22Rv1 (cell line): ENCODE results near the gene KCNIP4.

Source experiments
- ZFX ChIP-seq: fragments of 450-650 bp; IDR thresholded peaks from 2 replicates; pipeline ENCODE4 v1.6.1; 2017; ENCODE audit warnings: antibody characterized with exemption, borderline replicate concordance
- TF ChIP-seq, protein P1 (sequence below): fragments of 450-650 bp; IDR thresholded peaks from 2 replicates; pipeline ENCODE4 v1.5.1; 2017; ENCODE audit warnings: mild to moderate bottlenecking

DNA sequence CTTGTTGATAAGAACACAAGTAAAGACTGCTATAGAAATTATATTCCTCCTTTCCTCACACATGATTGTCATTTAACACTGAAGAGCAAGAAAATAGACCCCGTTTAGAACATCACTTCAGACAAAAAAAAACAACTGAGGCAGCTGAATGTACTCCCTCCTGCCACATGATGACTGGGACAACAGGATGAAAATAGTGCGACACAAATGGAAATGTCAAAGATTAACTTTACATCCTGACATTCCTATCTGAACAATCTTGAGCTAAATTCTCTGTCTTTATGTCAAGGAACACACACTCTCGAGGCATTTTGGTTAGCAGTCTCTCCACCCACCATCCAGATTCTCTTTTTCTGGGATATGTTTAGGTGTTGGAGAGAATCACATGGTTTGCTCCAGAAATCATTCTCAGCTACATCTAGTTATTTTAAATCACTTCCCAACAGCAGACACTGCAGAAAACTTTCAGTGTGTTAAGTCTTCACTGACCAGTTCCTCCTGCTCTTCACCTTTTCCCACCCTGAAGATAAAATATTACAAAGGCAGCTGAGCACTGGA, 16.3 kb upstream of the KCNIP4 start:
- TF ChIP-seq, protein P1, sequence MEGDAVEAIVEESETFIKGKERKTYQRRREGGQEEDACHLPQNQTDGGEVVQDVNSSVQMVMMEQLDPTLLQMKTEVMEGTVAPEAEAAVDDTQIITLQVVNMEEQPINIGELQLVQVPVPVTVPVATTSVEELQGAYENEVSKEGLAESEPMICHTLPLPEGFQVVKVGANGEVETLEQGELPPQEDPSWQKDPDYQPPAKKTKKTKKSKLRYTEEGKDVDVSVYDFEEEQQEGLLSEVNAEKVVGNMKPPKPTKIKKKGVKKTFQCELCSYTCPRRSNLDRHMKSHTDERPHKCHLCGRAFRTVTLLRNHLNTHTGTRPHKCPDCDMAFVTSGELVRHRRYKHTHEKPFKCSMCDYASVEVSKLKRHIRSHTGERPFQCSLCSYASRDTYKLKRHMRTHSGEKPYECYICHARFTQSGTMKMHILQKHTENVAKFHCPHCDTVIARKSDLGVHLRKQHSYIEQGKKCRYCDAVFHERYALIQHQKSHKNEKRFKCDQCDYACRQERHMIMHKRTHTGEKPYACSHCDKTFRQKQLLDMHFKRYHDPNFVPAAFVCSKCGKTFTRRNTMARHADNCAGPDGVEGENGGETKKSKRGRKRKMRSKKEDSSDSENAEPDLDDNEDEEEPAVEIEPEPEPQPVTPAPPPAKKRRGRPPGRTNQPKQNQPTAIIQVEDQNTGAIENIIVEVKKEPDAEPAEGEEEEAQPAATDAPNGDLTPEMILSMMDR: no peak
- no peak for TF ChIP-seq ZFX
